ENCODE measurements around the gene DCST1. TPM values are rescaled to one million over a fixed set of nuclear protein-coding genes. Genes with fewer than 3 reads are reported as not detected.

DCST1 gene
- total and polyA plus RNA-seq, 2 donors (not counting 1 experiment from before 2014, with no cell fraction given) = not detected

GRCh38 chr1:154998201-154998780, 35.3 kb upstream of the DCST1 start:
- Histone ChIP-seq H2AFZ (ENCODE audit: low read length) (no peak overlapping the region), H4K20me1 (ENCODE audit: control insufficient read depth, extremely low read depth, insufficient read depth, low read length) (no peaks in the 10 kb centered on the region), H3K9ac (ENCODE audit: insufficient read depth, low read length) (no peak overlapping the region), H3K9me3 (ENCODE audit: control insufficient read depth, insufficient read depth, low read depth, low read length) (no peaks in the 10 kb centered on the region), H3K4me2 (ENCODE audit: extremely low read depth, insufficient read depth, low read length) (no peak overlapping the region), H3K79me2 (ENCODE audit: control insufficient read depth, insufficient read depth, low read length) (peaks cover 5% of the 10 kb centered on the region), H3K4me1 (ENCODE audit: control insufficient read depth, extremely low read depth, insufficient read depth, low read length) (peaks cover 15% of the 10 kb centered on the region), H3K27me3 (ENCODE audit: control insufficient read depth, insufficient read depth, low read length) (no peaks in the 10 kb centered on the region), H3K4me3 (replicated peaks in 1 of 4; ENCODE audit: control extremely low read depth in 1 of 4, insufficient read depth in 1 of 4, low read depth in 3 of 4, low read length in 4 of 4) (no peak overlapping the region), H3K36me3 (ENCODE audit: control insufficient read depth, insufficient read depth, low read length) (no peaks in the 10 kb centered on the region), H3K27ac (ENCODE audit: insufficient read depth, low read length) (no peak overlapping the region)
- no peak for DNase-seq (ENCODE audit: low read depth in 2 of 2)
- TF ChIP-seq EZH2 (IDR thresholded peaks at IDR 0.05; ENCODE audit: low read length, missing control alignments) = no peak
- no peak for TF ChIP-seq CTCF (conservative IDR thresholded peaks at IDR 0.05 in 1 of 2, IDR thresholded peaks at IDR 0.05 in 1 of 2; ENCODE audit: low read depth in 1 of 2, low read length in 2 of 2)

GRCh38 chr1:154998818-154999570, 34.6 kb upstream of the DCST1 start:
- peak; percentile 59 to 76 for DNase-seq (ENCODE audit: low read depth in 2 of 2)
- Histone ChIP-seq H3K27ac (ENCODE audit: insufficient read depth, low read length) (no peak overlapping the region), H3K4me2 (ENCODE audit: extremely low read depth, insufficient read depth, low read length) (peak overlapping the region; percentile 67), H2AFZ (ENCODE audit: low read length) (peak overlapping the region; percentile 9), H3K79me2 (ENCODE audit: control insufficient read depth, insufficient read depth, low read length) (peaks cover 8% of the 10 kb centered on the region), H3K4me1 (ENCODE audit: control insufficient read depth, extremely low read depth, insufficient read depth, low read length) (peaks cover 15% of the 10 kb centered on the region), H3K9ac (ENCODE audit: insufficient read depth, low read length) (no peak overlapping the region), H4K20me1 (ENCODE audit: control insufficient read depth, extremely low read depth, insufficient read depth, low read length) (no peaks in the 10 kb centered on the region), H3K4me3 (replicated peaks in 1 of 4; ENCODE audit: control extremely low read depth in 1 of 4, insufficient read depth in 1 of 4, low read depth in 3 of 4, low read length in 4 of 4) (peak overlapping the region in 2 of 4 experiments; percentile 42 to 46), H3K9me3 (ENCODE audit: control insufficient read depth, insufficient read depth, low read depth, low read length) (no peaks in the 10 kb centered on the region), H3K27me3 (ENCODE audit: control insufficient read depth, insufficient read depth, low read length) (no peaks in the 10 kb centered on the region), H3K36me3 (ENCODE audit: control insufficient read depth, insufficient read depth, low read length) (no peaks in the 10 kb centered on the region)
- TF ChIP-seq CTCF (conservative IDR thresholded peaks at IDR 0.05 in 1 of 2, IDR thresholded peaks at IDR 0.05 in 1 of 2; ENCODE audit: low read depth in 1 of 2, low read length in 2 of 2) = peak; percentile 96
- TF ChIP-seq EZH2 (IDR thresholded peaks at IDR 0.05; ENCODE audit: low read length, missing control alignments) = no peak

GRCh38 chr1:154999571-155000410, 33.8 kb upstream of the DCST1 start:
- Histone ChIP-seq H2AFZ (ENCODE audit: low read length) (peak overlapping the region; percentile 13), H3K4me1 (ENCODE audit: control insufficient read depth, extremely low read depth, insufficient read depth, low read length) (peaks cover 22% of the 10 kb centered on the region), H4K20me1 (ENCODE audit: control insufficient read depth, extremely low read depth, insufficient read depth, low read length) (no peaks in the 10 kb centered on the region), H3K4me3 (replicated peaks in 1 of 4; ENCODE audit: control extremely low read depth in 1 of 4, insufficient read depth in 1 of 4, low read depth in 3 of 4, low read length in 4 of 4) (peak overlapping the region; percentile 18 to 86 (median 64)), H3K79me2 (ENCODE audit: control insufficient read depth, insufficient read depth, low read length) (peaks cover 13% of the 10 kb centered on the region), H3K4me2 (ENCODE audit: extremely low read depth, insufficient read depth, low read length) (peak overlapping the region; percentile 80), H3K27me3 (ENCODE audit: control insufficient read depth, insufficient read depth, low read length) (no peaks in the 10 kb centered on the region), H3K27ac (ENCODE audit: insufficient read depth, low read length) (peak overlapping the region; percentile 47), H3K9ac (ENCODE audit: insufficient read depth, low read length) (peak overlapping the region; percentile 23), H3K9me3 (ENCODE audit: control insufficient read depth, insufficient read depth, low read depth, low read length) (no peaks in the 10 kb centered on the region), H3K36me3 (ENCODE audit: control insufficient read depth, insufficient read depth, low read length) (no peaks in the 10 kb centered on the region)
- TF ChIP-seq CTCF (conservative IDR thresholded peaks at IDR 0.05 in 1 of 2, IDR thresholded peaks at IDR 0.05 in 1 of 2; ENCODE audit: low read depth in 1 of 2, low read length in 2 of 2) = no peak
- no peak for TF ChIP-seq EZH2 (IDR thresholded peaks at IDR 0.05; ENCODE audit: low read length, missing control alignments)
- peak in 1 of 2 donors; percentile 11 for DNase-seq (ENCODE audit: low read depth in 2 of 2)
